GM18868 (cell line): Measurements from ENCODE around the gene DNAH14.
"Not testable (repeated sequence)": the region's sequence is repeated elsewhere in the genome, so short reads cannot be mapped to it uniquely, and the experiment has no call there.

Experiments used
- ATAC-seq: cut with Tn5 transposase; IDR thresholded peaks from one replicate; pipeline ENCODE4 v1.9.1; 2021; ENCODE audit warnings: mild to moderate bottlenecking, moderate library complexity; ENCODE audit not compliant: unreplicated experiment

DNAH14 gene

DNA sequence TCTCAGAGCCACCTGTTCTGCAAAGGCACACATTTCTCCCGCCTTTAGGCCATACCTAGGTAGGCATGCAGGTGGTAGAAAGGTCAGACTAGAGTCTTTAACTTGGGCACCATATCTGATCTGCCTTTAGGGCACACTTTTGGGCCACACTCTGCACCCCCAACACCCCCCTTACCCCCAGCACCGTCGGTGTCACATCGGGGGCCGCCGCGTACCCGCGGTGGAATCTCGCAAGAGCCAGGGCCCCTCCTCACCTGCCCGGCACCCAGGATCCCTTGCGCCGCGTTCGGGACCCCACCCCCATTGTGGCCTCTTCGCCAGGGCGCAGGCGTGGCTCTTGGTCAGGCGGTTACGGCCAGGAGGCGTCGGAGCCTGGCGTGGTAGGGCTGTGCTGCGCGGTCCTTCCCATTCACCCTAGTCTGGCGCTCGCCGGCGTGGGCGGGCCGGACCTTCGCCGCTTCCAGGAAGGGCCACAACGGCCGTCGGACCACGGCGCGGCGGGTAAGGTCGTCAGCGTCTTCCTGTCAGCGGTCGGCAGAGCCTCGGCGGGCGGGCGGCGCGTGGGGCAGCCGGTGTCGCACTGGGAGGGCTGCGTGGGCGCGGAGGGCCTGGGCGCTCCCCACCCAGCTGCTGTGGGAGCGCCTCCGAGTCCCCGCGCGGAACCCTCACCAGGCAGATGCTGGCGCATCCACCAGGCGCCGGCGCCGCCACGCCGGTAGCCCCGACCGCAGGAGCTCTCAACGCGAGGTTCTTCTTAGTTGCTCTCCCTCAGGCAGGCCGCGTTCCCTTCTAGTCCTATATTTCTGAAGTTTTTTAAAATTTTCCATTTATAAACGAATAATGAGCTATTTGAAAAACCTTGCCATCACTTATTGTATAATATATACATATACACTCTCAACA is at the start of gene DNAH14:
Gene DNAH14 (plus strand): TSS at position 341 of the 903 bp plus-strand sequence. CDS start 23,028 bp downstream, outside the sequence.
- peak; percentile 43 for ATAC-seq

- no peak for ATAC-seq
These were observed 48.7 kb upstream of the DNAH14 start for GRCh38 chr1:224880593-224881307.

DNA sequence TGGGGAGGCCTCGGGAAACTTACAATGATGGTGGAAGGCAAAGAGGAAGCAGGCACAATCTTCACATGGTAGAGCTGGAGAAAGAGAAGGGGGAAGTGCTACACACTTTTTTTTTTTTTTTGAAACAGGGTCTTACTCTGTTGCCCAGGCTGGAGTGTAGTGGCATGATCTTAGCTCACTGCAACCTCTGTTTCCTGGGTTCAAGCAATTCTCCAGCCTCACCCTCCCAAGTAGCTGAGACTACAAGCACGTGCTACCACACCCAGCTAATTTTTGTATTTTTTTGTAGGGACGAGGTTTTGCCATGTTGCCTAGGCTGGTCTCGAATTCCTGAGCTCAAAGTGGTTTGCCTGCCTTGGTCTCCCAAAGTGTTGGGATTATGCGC is 48.2 kb upstream of the DNAH14 start:
- ATAC-seq, result not testable (repeated sequence)

- peak; percentile 78 for ATAC-seq
These were observed 47.7 kb upstream of the DNAH14 start for GRCh38 chr1:224881762-224882211.

DNA sequence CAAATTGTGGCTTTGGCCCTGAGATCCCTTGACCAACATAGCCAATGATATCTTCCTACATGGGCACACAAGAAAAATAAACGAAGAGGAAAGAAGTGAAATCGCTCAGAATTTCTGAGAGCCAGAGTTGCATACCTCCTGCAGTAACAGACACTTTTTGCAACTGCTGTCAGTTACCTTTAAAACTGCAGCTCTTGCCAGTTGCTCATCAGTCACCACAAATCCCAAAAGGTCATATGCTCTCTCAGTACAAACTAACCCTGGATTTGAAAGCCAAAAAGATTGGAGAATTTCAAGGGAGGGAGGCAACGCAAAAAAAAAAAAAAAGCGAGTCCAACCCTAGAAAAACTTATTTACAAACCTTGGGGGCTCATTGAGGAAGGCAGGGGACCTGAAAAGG is 47.2 kb upstream of the DNAH14 start:
- ATAC-seq, result no peak

DNA sequence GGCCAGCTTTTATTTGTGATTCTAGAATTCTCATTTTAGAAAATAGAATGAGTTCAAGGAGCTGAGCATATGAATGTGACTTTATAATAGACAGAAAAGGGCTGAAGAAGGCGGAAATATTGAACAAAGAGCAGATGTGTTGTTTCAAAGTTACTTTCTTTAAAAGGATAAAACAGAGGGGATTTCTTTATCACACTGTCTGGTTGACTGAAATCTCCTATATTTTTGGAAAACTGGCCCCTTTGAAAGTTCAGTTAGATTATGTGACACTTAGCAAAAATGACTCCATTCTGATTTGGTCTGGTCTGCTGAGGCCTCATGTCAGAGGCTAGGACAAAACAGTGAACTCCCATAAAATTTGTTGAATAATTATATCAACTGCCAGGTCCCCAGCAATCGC is 46.4 kb upstream of the DNAH14 start:
- no peak for ATAC-seq

DNA sequence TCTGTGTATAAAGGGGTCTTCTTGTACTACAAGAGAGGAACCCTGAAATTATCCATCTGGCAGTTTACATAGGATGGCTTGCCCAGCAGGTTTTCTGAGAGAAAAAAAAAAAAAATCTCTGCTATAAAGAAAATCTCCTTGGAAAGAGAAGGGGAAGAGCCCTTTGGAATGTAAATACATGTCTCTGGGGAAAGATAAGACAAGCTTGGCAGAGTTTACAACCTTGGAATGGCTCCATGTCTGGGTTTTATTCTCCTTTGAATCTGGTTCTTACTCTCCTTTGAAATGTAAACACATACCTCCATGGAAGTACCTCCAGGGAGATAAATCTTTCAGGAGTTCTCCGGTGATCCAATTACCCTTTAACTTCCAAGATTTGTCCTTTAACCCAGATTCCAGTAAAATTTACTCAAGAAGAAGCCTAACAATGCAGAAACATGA is 45.1 kb upstream of the DNAH14 start:
- ATAC-seq, result no peak

GRCh38 chr1:224885376-224885775 is 44.1 kb upstream of the DNAH14 start:
- not testable (repeated sequence) for ATAC-seq

DNA sequence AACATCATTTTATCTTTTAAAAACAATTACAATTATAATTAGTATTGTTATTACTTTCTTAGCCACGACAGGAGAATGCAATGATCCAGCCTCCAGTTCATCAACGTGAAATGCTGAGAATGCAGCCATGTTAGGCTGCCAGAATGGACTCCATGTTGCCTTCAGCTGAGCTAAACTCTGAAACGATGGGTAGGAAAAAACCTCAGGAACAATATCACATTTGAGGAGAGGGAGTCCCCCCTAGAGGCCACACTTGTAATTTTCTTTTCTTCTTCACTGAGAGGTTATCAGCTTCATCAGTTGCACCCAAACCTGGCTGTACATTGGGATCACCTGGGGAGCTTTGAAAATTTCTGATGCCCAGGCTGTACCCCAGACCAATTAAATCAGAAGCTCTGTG is 34.6 kb upstream of the DNAH14 start:
- ATAC-seq, result no peak

DNA sequence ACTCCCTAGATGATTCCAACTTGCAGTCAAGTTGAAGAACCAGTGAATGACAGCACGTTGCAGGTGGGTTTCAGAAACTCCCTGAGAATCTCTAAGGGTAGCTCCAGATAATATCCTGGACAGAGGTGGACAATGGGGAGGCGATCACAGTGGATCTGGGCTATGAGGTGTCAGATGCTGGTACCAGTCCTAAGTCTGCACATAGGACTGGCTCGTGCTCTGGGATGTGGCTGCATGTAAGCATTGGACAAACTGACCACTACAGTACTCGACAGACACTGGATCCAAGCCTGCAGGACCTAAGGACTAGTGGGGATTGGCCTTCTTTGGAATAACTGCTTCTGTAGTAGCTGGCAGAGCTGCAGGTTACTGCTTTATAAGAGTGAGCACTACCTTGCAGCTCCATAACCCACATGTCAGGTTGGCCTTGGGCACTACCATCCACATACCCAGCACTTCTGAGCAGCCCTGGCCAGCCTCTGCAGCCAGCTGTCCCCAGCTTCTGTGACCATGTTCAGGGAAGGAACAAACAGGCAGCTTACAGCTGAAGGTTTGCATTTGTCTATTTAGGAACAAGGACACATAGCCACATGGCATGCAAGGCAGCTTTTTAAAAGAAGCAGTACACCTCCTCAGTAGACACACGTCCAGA is 33.2 kb upstream of the DNAH14 start:
- no peak for ATAC-seq

DNA sequence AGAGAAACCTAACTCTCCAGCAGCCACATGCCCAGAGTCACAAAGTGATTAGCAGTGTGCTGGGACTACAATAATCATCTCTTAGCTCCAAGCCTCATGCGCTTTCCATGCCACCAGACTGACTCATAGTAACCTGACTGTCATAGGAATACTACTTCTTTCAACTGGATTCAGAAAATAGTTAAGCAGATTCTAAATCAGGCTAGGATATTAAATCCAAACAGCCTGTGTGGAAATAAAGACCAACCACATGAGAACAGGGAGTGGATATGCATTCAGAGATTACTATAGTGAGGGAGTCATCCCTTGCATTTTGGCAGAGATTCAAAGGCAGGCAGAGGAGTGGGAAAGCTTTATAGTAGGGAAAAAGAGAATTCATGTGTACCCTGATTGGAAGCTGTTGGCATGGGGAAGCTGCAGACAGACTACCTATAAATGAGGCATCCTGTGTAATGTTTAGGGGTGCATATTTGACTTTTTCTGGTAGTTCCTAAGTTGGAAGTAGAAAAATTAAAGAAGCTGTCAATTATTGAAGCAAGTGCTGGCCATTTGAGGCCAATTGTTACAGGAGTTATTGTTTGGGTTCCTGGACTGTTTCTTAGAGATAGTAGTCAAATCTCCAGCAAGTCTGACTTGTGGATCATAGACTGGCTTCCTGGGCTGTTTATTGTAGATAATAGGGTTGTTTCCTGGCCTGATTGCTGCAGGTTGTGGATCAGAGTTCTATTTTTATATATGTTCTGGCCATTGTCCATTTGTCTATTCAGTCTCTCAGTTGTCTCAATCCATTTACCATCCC is 31.7 kb upstream of the DNAH14 start:
- no peak for ATAC-seq

DNA sequence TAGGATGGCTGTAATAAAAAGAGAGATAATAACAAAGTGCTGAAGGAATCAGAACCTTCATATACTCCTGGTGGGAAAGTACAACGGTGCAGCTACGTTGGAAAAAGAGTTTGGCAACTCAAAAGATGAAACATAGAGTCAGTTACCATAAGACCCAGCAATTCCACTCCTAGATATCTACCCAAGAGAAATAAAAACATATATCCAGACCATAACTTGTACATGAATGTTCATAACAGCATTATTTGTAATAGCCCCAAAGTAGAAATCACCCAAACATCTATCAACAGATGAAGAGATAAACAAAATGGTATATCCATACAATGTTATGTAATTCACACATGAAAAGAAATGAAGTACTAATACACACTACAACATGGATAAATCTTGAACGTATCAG is 30.5 kb upstream of the DNAH14 start:
- ATAC-seq, result no peak

DNA sequence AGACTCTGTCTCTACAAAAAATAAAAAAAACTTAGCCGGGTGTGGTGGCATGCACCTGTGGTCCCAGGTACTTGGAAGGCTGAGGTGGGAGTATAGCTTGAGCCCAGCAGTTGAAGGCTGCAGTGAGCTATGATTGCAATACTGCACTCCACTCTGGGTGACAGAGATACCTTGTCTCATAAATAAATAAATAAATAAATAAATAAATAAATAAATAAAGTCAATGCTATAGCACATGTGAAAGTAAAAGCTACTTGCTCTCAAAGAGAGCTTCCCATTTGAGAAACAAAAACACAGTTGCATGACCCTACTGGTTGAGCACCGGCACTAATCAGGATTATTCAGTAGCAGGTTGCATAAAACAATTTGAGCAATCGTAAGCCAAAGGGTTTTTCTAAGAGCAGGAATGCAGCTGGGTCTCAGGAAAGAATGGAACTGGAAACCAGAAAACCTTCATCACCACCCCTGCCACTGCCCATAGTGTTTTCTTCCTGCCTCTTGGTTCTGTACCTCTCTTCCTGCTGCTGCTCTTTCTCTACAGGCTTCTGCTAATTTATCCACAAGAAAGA is 29.3 kb upstream of the DNAH14 start:
- no peak for ATAC-seq

DNA sequence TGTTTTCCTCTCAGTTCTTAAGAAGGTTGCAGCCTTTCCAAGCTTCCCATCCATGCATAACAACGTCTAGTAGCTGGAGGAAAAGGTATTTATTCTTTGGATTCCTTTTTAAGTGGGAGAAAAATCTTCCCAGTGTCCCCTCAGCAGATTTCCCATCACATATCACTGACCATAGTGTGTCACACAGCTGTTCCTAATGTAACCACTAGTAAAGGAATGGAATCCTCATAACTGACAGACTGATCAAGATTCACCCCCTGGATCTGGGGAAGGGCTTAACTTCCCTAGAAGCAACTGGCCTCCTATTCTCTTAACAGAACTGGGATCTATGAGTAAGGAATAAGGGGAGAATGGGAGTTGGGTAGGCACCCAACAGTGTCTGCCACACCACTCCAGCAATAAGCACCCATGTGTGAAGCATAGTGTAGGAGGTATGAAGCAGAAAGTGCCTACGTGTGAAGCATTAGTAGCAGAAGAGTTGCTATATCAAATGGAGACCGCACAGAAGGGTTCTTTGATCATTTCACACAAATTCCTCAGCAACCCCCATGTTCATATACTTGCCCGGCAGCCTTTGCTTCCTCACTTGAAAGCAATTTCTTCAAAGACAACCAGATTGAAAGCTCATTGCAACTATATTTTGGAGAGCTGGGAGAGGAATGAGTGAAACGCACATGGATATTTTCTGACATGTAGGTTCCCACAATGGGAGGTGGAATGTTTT is 28.2 kb upstream of the DNAH14 start:
- ATAC-seq, result no peak

GRCh38 chr1:224903955-224904354 is 25.5 kb upstream of the DNAH14 start:
- no peak for ATAC-seq

DNA sequence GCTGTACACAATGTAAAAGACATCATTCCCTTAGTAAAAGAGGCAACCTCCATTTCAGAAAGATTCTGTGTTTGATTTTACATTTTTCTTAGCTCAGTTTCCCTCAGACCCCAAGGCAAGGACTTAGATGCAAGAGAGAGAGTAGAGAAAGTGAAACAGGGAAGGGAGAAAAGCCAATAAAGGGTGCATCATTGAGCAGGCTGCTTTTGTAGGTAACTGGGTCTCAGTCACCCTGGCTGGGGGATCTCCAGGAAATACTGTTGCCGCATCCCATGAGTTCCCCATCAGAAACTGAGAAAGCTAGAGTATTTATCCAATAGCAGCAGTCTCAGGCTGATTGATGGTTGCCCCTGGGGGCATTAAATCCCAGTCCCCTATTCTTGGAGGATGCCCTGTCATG is 23.1 kb upstream of the DNAH14 start:
- ATAC-seq, result peak; percentile 79

GRCh38 chr1:224911217-224911616 is 18.3 kb upstream of the DNAH14 start:
- no peak for ATAC-seq

GRCh38 chr1:224914292-224914900 is 15.1 kb upstream of the DNAH14 start:
- ATAC-seq, result no peak

DNA sequence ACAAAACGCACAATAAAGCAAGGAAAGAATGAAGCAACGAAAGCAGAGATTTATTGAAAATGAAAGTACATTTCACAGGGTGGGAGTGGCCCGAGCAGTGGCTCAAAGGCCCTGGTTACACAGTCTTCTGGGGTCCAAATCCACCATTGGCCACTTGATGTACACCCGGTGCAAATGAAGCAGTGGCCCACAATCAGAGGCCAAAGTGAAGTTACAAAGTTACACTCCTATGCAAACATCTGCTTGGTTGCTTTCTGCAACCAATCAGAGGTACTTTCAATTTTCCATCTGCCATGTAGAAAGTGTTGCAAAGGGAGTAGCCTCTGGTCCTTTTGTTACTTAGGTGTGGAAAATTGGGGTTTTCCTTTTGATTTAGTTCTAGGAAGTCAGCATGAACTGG is 10.0 kb upstream of the DNAH14 start:
- no peak for ATAC-seq
